Liver (tissue), 9 donors: ENCODE results near the gene STX19. TPM values are rescaled to one million over a fixed set of nuclear protein-coding genes. Genes with fewer than 3 reads are reported as not detected.

Experiments used
- DNase-seq: peaks from one replicate; pipeline ENCODE4 v3.0.0-alpha.2; 2017; ENCODE audit warnings: low spot score
- H3K27ac ChIP-seq, 2 donors: one replicate each; pipeline ENCODE4 v1.7.0; 2013; ENCODE audit warnings: inconsistent platforms in 2 of 2, low read length in 2 of 2, control low read depth in 1 of 2, low read depth in 1 of 2, mild to moderate bottlenecking in 1 of 2
- H3K27me3 ChIP-seq, 4 donors: one replicate each; pipeline versions ENCODE4 v1.6.1 to v1.7.0; 2013; ENCODE audit warnings: low read length in 3 of 4, inconsistent platforms in 1 of 4, mild to moderate bottlenecking in 1 of 4, moderate library complexity in 1 of 4; ENCODE audit not compliant: control insufficient read depth in 4 of 4, insufficient read depth in 4 of 4
- H3K36me3 ChIP-seq, 4 donors: one replicate each; pipeline versions ENCODE4 v1.6.1 to v1.7.0; 2013; ENCODE audit warnings: low read length in 3 of 4, mild to moderate bottlenecking in 3 of 4, low read depth in 1 of 4, moderate library complexity in 1 of 4; ENCODE audit not compliant: control insufficient read depth in 4 of 4, insufficient read depth in 3 of 4
- H3K4me1 ChIP-seq, 4 donors: one replicate each; pipeline versions ENCODE4 v1.6.1 to v1.7.0; 2013; ENCODE audit warnings: low read length in 3 of 4, mild to moderate bottlenecking in 3 of 4, moderate library complexity in 1 of 4; ENCODE audit not compliant: control insufficient read depth in 4 of 4, insufficient read depth in 4 of 4
- H3K4me3 ChIP-seq, 3 donors: one replicate each; pipeline versions ENCODE4 v1.6.1 to v1.7.0; 2013; ENCODE audit warnings: low read length in 3 of 3, control low read depth in 1 of 3, low read depth in 1 of 3, mild to moderate bottlenecking in 1 of 3
- H3K9ac ChIP-seq, 2 donors: one replicate each; pipeline ENCODE4 v1.7.0; 2013; ENCODE audit warnings: low read length in 2 of 2, mild to moderate bottlenecking in 2 of 2, moderate library complexity in 2 of 2, control low read depth in 1 of 2, low read depth in 1 of 2
- H3K9me3 ChIP-seq, 4 donors: one replicate each; pipeline versions ENCODE4 v1.6.1 to v1.7.0; 2013; ENCODE audit warnings: low read length in 3 of 4; ENCODE audit not compliant: control insufficient read depth in 4 of 4
- ATF3 ChIP-seq: IDR thresholded peaks from 2 replicates; pipeline ENCODE4 v1.6.1; 2016; ENCODE audit warnings: antibody characterized with exemption
- FOXA1 ChIP-seq: IDR thresholded peaks from 2 replicates; pipeline ENCODE4 v1.6.1; 2016; ENCODE audit warnings: antibody characterized with exemption
- HNF4A ChIP-seq, 2 donors: conservative IDR thresholded peaks; 2 replicates each; pipeline ENCODE4 v1.6.1; 2016; ENCODE audit warnings: antibody characterized with exemption in 2 of 2, mild to moderate bottlenecking in 2 of 2
- HNF4G ChIP-seq: IDR thresholded peaks from 2 replicates; pipeline ENCODE4 v1.6.1; 2016; ENCODE audit warnings: antibody characterized with exemption
- JUND ChIP-seq, 2 donors: IDR thresholded peaks; 2 replicates each; pipeline ENCODE4 v1.6.1; 2016; ENCODE audit warnings: antibody characterized with exemption in 2 of 2
- MAX ChIP-seq: IDR thresholded peaks from 2 replicates; pipeline ENCODE4 v1.6.1; 2016; ENCODE audit warnings: antibody characterized with exemption
- NR2F2 ChIP-seq: IDR thresholded peaks from 2 replicates; pipeline ENCODE4 v1.6.1; 2016; ENCODE audit warnings: antibody characterized with exemption
- RAD21 ChIP-seq, 2 donors: IDR thresholded peaks; 2 replicates each; pipeline ENCODE4 v1.6.1; 2016; ENCODE audit warnings: antibody characterized with exemption in 2 of 2, mild to moderate bottlenecking in 2 of 2
- REST ChIP-seq: IDR thresholded peaks from 2 replicates; pipeline ENCODE4 v1.6.1; 2016; ENCODE audit warnings: antibody characterized with exemption, mild to moderate bottlenecking
- TAF1 ChIP-seq: conservative IDR thresholded peaks from 2 replicates; pipeline ENCODE4 v1.6.1; 2016; ENCODE audit warnings: antibody characterized with exemption, mild to moderate bottlenecking
- YY1 ChIP-seq: IDR thresholded peaks from 2 replicates; pipeline ENCODE4 v1.6.1; 2016; ENCODE audit warnings: antibody characterized with exemption, mild to moderate bottlenecking
- WGBS: extraction: QIAGEN DNeasy Blood & Tissue Kit; methylation state at CpG from one replicate; pipeline ENCODE4 v1.1.7; 2013; 5-methylcytosine and 5-hydroxymethylcytosine counted together
- polyA plus RNA-seq, 2 donors: library from polyadenylated mRNA; stranded (reverse) in 1 of 2; unstranded in 1 of 2; fragments of 200-250 nt in 1 of 2; fragments of >200 nt in 1 of 2; fragmentation: Nextera tagmentation in 1 of 2; extraction: Ambion mirVana in 1 of 2; gene quantifications; one replicate each; pipeline versions ENCODE4 v1.2.1 to v1.2.3, GENCODE V29; 2013 to 2015
- total RNA-seq, 2 donors: library from RNA; depleted of rRNA; stranded (reverse); fragments of >200 nt; gene quantifications; one replicate each; pipeline ENCODE4 v1.2.3, GENCODE V29; 2014
- TF ChIP-seq, protein P1 (sequence below): IDR thresholded peaks from 2 replicates; pipeline ENCODE4 v1.6.1; 2016; ENCODE audit warnings: antibody characterized with exemption
- donor health status: healthy.
- donor health status: healthy.
- donor health status: healthy.
- donor health status: healthy.
- donor health status: healthy.

STX19 gene
- total and polyA plus RNA-seq, 4 donors: 0.18 TPM; not detected in 3

DNA sequence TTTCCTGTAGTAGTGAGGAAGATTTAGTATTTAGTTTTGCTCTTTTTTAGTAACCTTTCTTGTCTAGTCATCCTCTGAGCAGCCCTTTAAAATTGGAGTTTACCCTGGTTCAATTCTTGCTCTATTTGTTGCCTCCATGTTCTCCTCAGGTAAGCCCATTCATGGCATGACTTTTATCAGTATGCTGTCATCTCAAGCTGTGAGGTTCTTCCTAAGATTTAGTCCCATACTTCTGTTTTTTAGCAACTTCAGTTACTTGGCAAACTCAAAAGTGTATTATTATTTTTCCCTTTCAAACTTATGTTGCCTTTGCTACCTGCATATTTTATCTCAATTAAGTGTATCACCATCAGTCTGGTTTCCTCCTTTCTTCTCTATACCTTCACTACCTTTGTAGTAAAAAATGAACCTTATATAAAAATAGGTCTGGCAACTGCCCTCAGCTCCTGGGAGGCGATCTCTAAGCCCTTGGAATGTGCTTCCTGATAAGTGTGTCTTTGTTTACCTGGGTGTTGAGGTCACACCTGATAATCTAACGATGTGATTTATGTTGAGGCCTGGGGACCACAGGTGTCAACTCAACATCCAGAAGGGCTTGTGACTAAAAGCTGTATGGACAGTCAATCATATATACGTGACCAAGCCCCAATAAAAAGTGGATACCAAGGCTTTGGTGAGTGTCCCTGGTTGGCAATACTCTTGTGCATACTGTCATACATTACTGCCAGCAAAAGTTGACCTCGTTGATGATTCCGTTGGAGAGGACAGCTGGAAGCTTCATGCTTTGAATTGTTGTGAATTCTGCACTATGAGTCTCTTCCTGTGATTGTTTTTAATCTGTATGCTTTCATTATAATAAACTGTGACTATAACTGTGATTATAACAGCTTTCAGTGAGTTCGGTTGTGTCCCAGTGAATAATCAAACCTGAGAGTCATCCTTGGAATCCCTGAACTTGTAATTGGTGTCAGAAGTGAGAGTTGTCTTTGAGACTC is 38.4 kb upstream of the STX19 start:
- peaks cover 0 to 22% (median 13%) of the 10 kb centered on the region in 4 donors for H3K4me1 ChIP-seq
- H3K4me3 ChIP-seq: no peak overlapping the region
- DNase-seq: no peak
- H3K27me3 ChIP-seq: no peaks in the 10 kb centered on the region
- H3K36me3 ChIP-seq: peaks cover 0 to 3% (median 2%) of the 10 kb centered on the region in 4 donors
- TF ChIP-seq TAF1 (no peak), FOXA1 (no peak), YY1 (no peak), JUND (IDR thresholded peaks at IDR 0.05) (no peak), RAD21 (IDR thresholded peaks at IDR 0.05) (no peak), ATF3 (no peak)
- TF ChIP-seq, protein P1, sequence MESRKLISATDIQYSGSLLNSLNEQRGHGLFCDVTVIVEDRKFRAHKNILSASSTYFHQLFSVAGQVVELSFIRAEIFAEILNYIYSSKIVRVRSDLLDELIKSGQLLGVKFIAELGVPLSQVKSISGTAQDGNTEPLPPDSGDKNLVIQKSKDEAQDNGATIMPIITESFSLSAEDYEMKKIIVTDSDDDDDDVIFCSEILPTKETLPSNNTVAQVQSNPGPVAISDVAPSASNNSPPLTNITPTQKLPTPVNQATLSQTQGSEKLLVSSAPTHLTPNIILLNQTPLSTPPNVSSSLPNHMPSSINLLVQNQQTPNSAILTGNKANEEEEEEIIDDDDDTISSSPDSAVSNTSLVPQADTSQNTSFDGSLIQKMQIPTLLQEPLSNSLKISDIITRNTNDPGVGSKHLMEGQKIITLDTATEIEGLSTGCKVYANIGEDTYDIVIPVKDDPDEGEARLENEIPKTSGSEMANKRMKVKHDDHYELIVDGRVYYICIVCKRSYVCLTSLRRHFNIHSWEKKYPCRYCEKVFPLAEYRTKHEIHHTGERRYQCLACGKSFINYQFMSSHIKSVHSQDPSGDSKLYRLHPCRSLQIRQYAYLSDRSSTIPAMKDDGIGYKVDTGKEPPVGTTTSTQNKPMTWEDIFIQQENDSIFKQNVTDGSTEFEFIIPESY: no peak
- no peaks in the 10 kb centered on the region for H3K9me3 ChIP-seq
- no peak overlapping the region for H3K27ac ChIP-seq
- 82% methylated on average over 6 of the region's 6 CpGs for WGBS
- H3K9ac ChIP-seq: no peak overlapping the region

GRCh38 chr3:94065819-94066480 is 37.6 kb upstream of the STX19 start:
- peaks cover 0 to 3% (median 2%) of the 10 kb centered on the region in 4 donors for H3K36me3 ChIP-seq
- no peaks in the 10 kb centered on the region for H3K9me3 ChIP-seq
- no peak overlapping the region for H3K9ac ChIP-seq
- TF ChIP-seq YY1: no peak
- no peak for TF ChIP-seq REST
- no peak for TF ChIP-seq ATF3
- TF ChIP-seq HNF4G: no peak
- TF ChIP-seq, protein P1: no peak
- TF ChIP-seq HNF4A (conservative IDR thresholded peaks at IDR 0.05): no peak
- no peak for TF ChIP-seq NR2F2
- no peak for TF ChIP-seq MAX
- peaks cover 0 to 22% (median 13%) of the 10 kb centered on the region in 4 donors for H3K4me1 ChIP-seq
- H3K27me3 ChIP-seq: no peaks in the 10 kb centered on the region
- no peak overlapping the region for H3K4me3 ChIP-seq
- DNase-seq: no peak
- 91% methylated on average over 1 of the region's 1 CpG for WGBS
- no peak overlapping the region for H3K27ac ChIP-seq
